Measurements from ENCODE around the gene MATCAP1. TPM values are rescaled to one million over a fixed set of nuclear protein-coding genes. Genes with fewer than 3 reads are reported as not detected.

Gene MATCAP1
- total RNA-seq, 2 experiments from 2014 or later, result 38.6 to 56.0 TPM

- ATAC-seq, result no peak
- CTCF ChIA-PET, result no interaction called here
- DNase-seq, result no peak
- H3K27me3 Mint-ChIP-seq, result no peaks in the 10 kb centered on the region
- no peak overlapping the region for H3K4me3 Mint-ChIP-seq
- H3K9me3 Mint-ChIP-seq (ENCODE audit: low read depth), result no peaks in the 10 kb centered on the region
- H3K4me1 Mint-ChIP-seq, result no peaks in the 10 kb centered on the region
- no peak overlapping the region for H3K27ac Mint-ChIP-seq
- no peaks in the 10 kb centered on the region for H3K36me3 Mint-ChIP-seq
Measured at GRCh38 chr16:67215706-67216105, 31.9 kb upstream of the MATCAP1 start.

- ATAC-seq (no peak), DNase-seq (no peak)
- H3K9me3 Mint-ChIP-seq (ENCODE audit: low read depth), result no peaks in the 10 kb centered on the region
- H3K27ac Mint-ChIP-seq, result no peak overlapping the region
- no peaks in the 10 kb centered on the region for H3K36me3 Mint-ChIP-seq
- no peaks in the 10 kb centered on the region for H3K4me1 Mint-ChIP-seq
- H3K4me3 Mint-ChIP-seq, result no peak overlapping the region
- no peaks in the 10 kb centered on the region for H3K27me3 Mint-ChIP-seq
- CTCF ChIA-PET, result interaction anchor here (1.1 kb wide), 1 partner anchor 603 kb away, joined by 3 read pairs; no protein-coding TSS in a partner anchor
Measured at GRCh38 chr16:67213197-67214019, 29.6 kb upstream of the MATCAP1 start.

- no peaks in the 10 kb centered on the region for H3K27me3 Mint-ChIP-seq
- no peaks in the 10 kb centered on the region for H3K36me3 Mint-ChIP-seq
- ATAC-seq (no peak), DNase-seq (no peak)
- H3K4me3 Mint-ChIP-seq, result no peak overlapping the region
- no peak overlapping the region for H3K27ac Mint-ChIP-seq
- H3K9me3 Mint-ChIP-seq (ENCODE audit: low read depth), result no peaks in the 10 kb centered on the region
- H3K4me1 Mint-ChIP-seq, result no peaks in the 10 kb centered on the region
- CTCF ChIA-PET, result interaction anchor here (1.1 kb wide), 1 partner anchor 603 kb away, joined by 3 read pairs; no protein-coding TSS in a partner anchor
Measured at GRCh38 chr16:67212766-67213165, 29.0 kb upstream of the MATCAP1 start.

GRCh38 chr16:67211674-67212073 lies 27.9 kb upstream of the MATCAP1 start:
- DNase-seq (no peak), ATAC-seq (no peak)
- Mint-ChIP-seq H3K4me1 (no peaks in the 10 kb centered on the region), H3K9me3 (ENCODE audit: low read depth) (no peaks in the 10 kb centered on the region), H3K27me3 (no peaks in the 10 kb centered on the region), H3K27ac (no peak overlapping the region), H3K4me3 (no peak overlapping the region), H3K36me3 (no peaks in the 10 kb centered on the region)
- CTCF ChIA-PET, result interaction anchor here (0.8 to 1.3 kb wide), 2 partner anchors 12 to 67 kb away, joined by 3 to 4 read pairs; no protein-coding TSS in a partner anchor

GRCh38 chr16:67210069-67210937 lies 26.5 kb upstream of the MATCAP1 start:
- CTCF ChIA-PET, result interaction anchor here (0.8 to 1.0 kb wide), 2 partner anchors 13 to 37 kb away, joined by 3 read pairs; partner anchors contain the start of gene FHOD1
- DNase-seq (no peak), ATAC-seq (no peak)
- no peak overlapping the region for H3K4me3 Mint-ChIP-seq
- no peaks in the 10 kb centered on the region for H3K27me3 Mint-ChIP-seq
- no peaks in the 10 kb centered on the region for H3K36me3 Mint-ChIP-seq
- H3K27ac Mint-ChIP-seq, result no peak overlapping the region
- H3K4me1 Mint-ChIP-seq, result no peaks in the 10 kb centered on the region
- no peaks in the 10 kb centered on the region for H3K9me3 Mint-ChIP-seq (ENCODE audit: low read depth)

GRCh38 chr16:67209565-67209964 lies 25.8 kb upstream of the MATCAP1 start:
- ATAC-seq (no peak), DNase-seq (no peak)
- H3K27ac Mint-ChIP-seq, result no peak overlapping the region
- no peaks in the 10 kb centered on the region for H3K36me3 Mint-ChIP-seq
- no peaks in the 10 kb centered on the region for H3K9me3 Mint-ChIP-seq (ENCODE audit: low read depth)
- no peaks in the 10 kb centered on the region for H3K4me1 Mint-ChIP-seq
- CTCF ChIA-PET, result interaction anchor here (1.0 kb wide), 1 partner anchor 38 kb away, joined by 3 read pairs; the partner anchor contains the start of gene FHOD1
- no peak overlapping the region for H3K4me3 Mint-ChIP-seq
- H3K27me3 Mint-ChIP-seq, result no peaks in the 10 kb centered on the region

- no peaks in the 10 kb centered on the region for H3K36me3 Mint-ChIP-seq
- CTCF ChIA-PET, result interaction anchor here (1.8 kb wide), 1 partner anchor 10 kb away, joined by 9 read pairs; the partner anchor contains the start of gene ELMO3
- H3K27ac Mint-ChIP-seq, result no peak overlapping the region
- H3K27me3 Mint-ChIP-seq, result no peaks in the 10 kb centered on the region
- no peaks in the 10 kb centered on the region for H3K9me3 Mint-ChIP-seq (ENCODE audit: low read depth)
- H3K4me3 Mint-ChIP-seq, result no peak overlapping the region
- DNase-seq (no peak), ATAC-seq (no peak)
- no peaks in the 10 kb centered on the region for H3K4me1 Mint-ChIP-seq
Measured at GRCh38 chr16:67208154-67208896, 24.6 kb upstream of the MATCAP1 start.

GRCh38 chr16:67207249-67208091 lies 23.7 kb upstream of the MATCAP1 start:
- ATAC-seq (no peak), DNase-seq (no peak)
- H3K27me3 Mint-ChIP-seq, result no peaks in the 10 kb centered on the region
- H3K27ac Mint-ChIP-seq, result no peak overlapping the region
- no peaks in the 10 kb centered on the region for H3K36me3 Mint-ChIP-seq
- no peaks in the 10 kb centered on the region for H3K9me3 Mint-ChIP-seq (ENCODE audit: low read depth)
- CTCF ChIA-PET, result interaction anchor here (0.6 to 1.8 kb wide), 2 partner anchors 9 to 11 kb away, joined by 3 to 9 read pairs; partner anchors contain the start of gene ELMO3
- no peaks in the 10 kb centered on the region for H3K4me1 Mint-ChIP-seq
- no peak overlapping the region for H3K4me3 Mint-ChIP-seq

GRCh38 chr16:67206838-67207248 lies 23.1 kb upstream of the MATCAP1 start:
- H3K27ac Mint-ChIP-seq, result no peak overlapping the region
- no peaks in the 10 kb centered on the region for H3K4me1 Mint-ChIP-seq
- no peak overlapping the region for H3K4me3 Mint-ChIP-seq
- DNase-seq, result no peak
- CTCF ChIA-PET, result interaction anchor here (0.6 kb wide), 1 partner anchor 12 kb away, joined by 3 read pairs; no protein-coding TSS in a partner anchor
- no peaks in the 10 kb centered on the region for H3K9me3 Mint-ChIP-seq (ENCODE audit: low read depth)
- no peaks in the 10 kb centered on the region for H3K27me3 Mint-ChIP-seq
- H3K36me3 Mint-ChIP-seq, result no peaks in the 10 kb centered on the region
- ATAC-seq, result no peak

GRCh38 chr16:67206129-67206837 lies 22.5 kb upstream of the MATCAP1 start:
- no peak for ATAC-seq
- no peak for DNase-seq
- H3K36me3 Mint-ChIP-seq, result peaks cover under 1% of the 10 kb centered on the region
- H3K4me3 Mint-ChIP-seq, result no peak overlapping the region
- H3K9me3 Mint-ChIP-seq (ENCODE audit: low read depth), result no peaks in the 10 kb centered on the region
- no peaks in the 10 kb centered on the region for H3K27me3 Mint-ChIP-seq
- no peaks in the 10 kb centered on the region for H3K4me1 Mint-ChIP-seq
- CTCF ChIA-PET, result no interaction called here
- H3K27ac Mint-ChIP-seq, result no peak overlapping the region

- peaks cover 7% of the 10 kb centered on the region for H3K36me3 Mint-ChIP-seq
- H3K27me3 Mint-ChIP-seq, result no peaks in the 10 kb centered on the region
- H3K4me1 Mint-ChIP-seq, result no peaks in the 10 kb centered on the region
- CTCF ChIA-PET, result interaction anchor here (1.0 kb wide), 1 partner anchor 15 kb away, joined by 3 read pairs; no protein-coding TSS in a partner anchor
- no peak overlapping the region for H3K27ac Mint-ChIP-seq
- no peaks in the 10 kb centered on the region for H3K9me3 Mint-ChIP-seq (ENCODE audit: low read depth)
- no peak for DNase-seq
- no peak overlapping the region for H3K4me3 Mint-ChIP-seq
- no peak for ATAC-seq
Measured at GRCh38 chr16:67204076-67204475, 20.3 kb upstream of the MATCAP1 start.
